Measurements from ENCODE around the gene EGFL7. TPM values are rescaled to one million over a fixed set of nuclear protein-coding genes. Genes with fewer than 3 reads are reported as not detected.

EGFL7 gene
- polyA plus RNA-seq, 1 donor from 2014 or later: not detected

GRCh38 chr9:136668983-136669790 is 6.5 kb downstream of the EGFL7 start:
- Mint-ChIP-seq H3K9me3 (no peaks in the 10 kb centered on the region), H3K27me3 (peaks cover 15% of the 10 kb centered on the region), H3K27ac (no peak overlapping the region), H3K4me1 (peaks cover 0 to 2% (median 2%) of the 10 kb centered on the region in 3 donors), H3K4me3 (peak overlapping the region in 1 of 4 donors; percentile 27), H3K36me3 (no peaks in the 10 kb centered on the region)

GRCh38 chr9:136669791-136670464 is 7.2 kb downstream of the EGFL7 start:
- no peaks in the 10 kb centered on the region for H3K36me3 Mint-ChIP-seq
- no peak overlapping the region for H3K4me3 Mint-ChIP-seq
- peaks cover 0 to 2% (median 2%) of the 10 kb centered on the region in 3 donors for H3K4me1 Mint-ChIP-seq
- H3K27me3 Mint-ChIP-seq: peaks cover 10% of the 10 kb centered on the region
- no peaks in the 10 kb centered on the region for H3K9me3 Mint-ChIP-seq
- no peak overlapping the region for H3K27ac Mint-ChIP-seq

DNA sequence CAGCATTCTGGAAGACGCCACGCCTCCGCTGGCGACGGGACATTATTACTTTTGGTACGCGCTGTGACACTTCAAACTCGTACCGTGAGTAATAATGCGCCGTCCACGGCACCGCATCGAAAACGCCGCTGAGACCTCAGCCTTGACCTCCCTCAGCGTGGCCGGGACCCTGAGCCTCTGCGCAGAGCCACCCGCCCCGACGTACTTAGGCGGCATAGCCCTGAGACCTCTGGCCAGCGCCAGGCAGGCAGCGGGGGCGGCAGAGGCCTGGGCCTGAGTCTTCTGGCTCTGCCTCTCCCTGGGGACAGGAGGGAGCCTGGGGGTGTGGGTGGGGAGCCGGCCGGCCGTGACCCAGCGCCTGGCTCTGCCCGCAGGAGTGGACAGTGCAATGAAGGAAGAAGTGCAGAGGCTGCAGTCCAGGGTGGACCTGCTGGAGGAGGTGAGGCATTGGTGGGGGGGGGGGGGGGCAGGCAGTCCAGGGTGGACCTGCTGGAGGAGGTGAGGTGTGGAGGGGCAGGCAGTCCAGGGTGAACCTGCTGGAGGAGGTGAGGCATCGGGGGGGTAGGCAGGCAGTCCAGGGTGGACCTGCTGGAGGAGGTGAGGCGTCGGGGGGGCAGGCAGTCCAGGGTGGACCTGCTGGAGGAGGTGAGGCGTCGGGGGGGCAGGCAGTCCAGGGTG is 8.0 kb downstream of the EGFL7 start:
- Mint-ChIP-seq H3K36me3 (no peaks in the 10 kb centered on the region), H3K4me1 (peaks cover 0 to 2% (median 2%) of the 10 kb centered on the region in 3 donors), H3K27me3 (peaks cover 9% of the 10 kb centered on the region), H3K4me3 (no peak overlapping the region), H3K9me3 (no peaks in the 10 kb centered on the region), H3K27ac (no peak overlapping the region)

GRCh38 chr9:136671254-136671614 is 8.5 kb downstream of the EGFL7 start:
- Mint-ChIP-seq H3K4me1 (peaks cover 0 to 2% (median 2%) of the 10 kb centered on the region in 3 donors), H3K4me3 (no peak overlapping the region), H3K36me3 (no peaks in the 10 kb centered on the region), H3K27ac (no peak overlapping the region), H3K9me3 (no peaks in the 10 kb centered on the region), H3K27me3 (peaks cover 9% of the 10 kb centered on the region)

DNA sequence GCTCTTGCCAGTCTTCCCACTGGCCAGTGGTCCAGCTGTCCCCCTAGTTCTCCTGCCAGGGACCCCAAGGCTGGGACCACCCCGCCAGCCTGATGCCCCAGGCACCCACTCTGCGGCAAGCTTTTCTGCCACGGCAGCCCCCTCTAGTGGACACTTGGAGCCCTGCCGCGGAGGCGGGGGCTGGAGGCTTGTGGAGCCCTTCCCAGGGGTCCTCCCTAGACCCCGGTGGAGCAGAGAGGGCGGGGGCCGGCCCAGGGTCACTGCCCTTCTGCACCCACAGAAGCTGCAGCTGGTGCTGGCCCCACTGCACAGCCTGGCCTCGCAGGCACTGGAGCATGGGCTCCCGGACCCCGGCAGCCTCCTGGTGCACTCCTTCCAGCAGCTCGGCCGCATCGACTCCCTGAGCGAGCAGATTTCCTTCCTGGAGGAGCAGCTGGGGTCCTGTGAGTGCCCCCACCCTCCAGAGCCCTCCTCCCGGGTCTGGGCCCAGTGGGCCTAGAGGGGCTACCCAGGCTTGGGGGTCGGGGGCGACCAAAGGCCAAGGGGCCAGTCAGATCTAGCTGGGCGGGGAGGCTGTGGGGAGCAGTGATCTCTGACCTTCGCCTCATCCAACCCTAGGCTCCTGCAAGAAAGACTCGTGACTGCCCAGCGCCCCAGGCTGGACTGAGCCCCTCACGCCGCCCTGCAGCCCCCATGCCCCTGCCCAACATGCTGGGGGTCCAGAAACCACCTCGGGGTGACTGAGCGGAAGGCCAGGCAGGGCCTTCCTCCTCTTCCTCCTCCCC is 9.1 kb downstream of the EGFL7 start:
- Mint-ChIP-seq H3K4me3 (no peak overlapping the region), H3K27ac (no peak overlapping the region), H3K4me1 (peaks cover 0 to 2% (median 2%) of the 10 kb centered on the region in 3 donors), H3K27me3 (peaks cover 7% of the 10 kb centered on the region), H3K9me3 (no peaks in the 10 kb centered on the region), H3K36me3 (no peaks in the 10 kb centered on the region)

DNA sequence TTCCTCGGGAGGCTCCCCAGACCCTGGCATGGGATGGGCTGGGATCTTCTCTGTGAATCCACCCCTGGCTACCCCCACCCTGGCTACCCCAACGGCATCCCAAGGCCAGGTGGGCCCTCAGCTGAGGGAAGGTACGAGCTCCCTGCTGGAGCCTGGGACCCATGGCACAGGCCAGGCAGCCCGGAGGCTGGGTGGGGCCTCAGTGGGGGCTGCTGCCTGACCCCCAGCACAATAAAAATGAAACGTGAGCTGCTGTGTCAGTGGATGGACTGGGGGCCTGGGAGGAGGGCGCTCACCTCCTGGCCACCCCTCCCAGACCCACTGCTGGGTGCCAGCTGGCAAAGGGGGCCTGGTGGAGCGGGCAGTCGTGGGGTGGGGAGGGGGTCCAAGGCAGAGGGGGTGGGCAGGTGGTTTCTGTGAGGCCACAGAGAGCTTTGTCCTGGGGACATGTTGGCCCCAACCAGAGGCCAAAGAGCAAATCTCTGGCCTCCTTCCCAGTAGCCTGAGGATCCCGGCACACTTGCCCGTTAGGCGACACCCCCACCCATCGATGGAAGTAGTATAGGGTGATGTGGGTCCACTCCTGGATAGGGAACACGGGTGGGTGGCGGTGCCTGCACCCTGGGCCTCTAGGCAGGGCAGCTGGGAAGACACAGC is 9.8 kb downstream of the EGFL7 start:
- peaks cover 0 to 2% (median 2%) of the 10 kb centered on the region in 3 donors for H3K4me1 Mint-ChIP-seq
- no peaks in the 10 kb centered on the region for H3K36me3 Mint-ChIP-seq
- no peak overlapping the region for H3K27ac Mint-ChIP-seq
- no peaks in the 10 kb centered on the region for H3K9me3 Mint-ChIP-seq
- no peak overlapping the region for H3K4me3 Mint-ChIP-seq
- peaks cover 7% of the 10 kb centered on the region for H3K27me3 Mint-ChIP-seq

DNA sequence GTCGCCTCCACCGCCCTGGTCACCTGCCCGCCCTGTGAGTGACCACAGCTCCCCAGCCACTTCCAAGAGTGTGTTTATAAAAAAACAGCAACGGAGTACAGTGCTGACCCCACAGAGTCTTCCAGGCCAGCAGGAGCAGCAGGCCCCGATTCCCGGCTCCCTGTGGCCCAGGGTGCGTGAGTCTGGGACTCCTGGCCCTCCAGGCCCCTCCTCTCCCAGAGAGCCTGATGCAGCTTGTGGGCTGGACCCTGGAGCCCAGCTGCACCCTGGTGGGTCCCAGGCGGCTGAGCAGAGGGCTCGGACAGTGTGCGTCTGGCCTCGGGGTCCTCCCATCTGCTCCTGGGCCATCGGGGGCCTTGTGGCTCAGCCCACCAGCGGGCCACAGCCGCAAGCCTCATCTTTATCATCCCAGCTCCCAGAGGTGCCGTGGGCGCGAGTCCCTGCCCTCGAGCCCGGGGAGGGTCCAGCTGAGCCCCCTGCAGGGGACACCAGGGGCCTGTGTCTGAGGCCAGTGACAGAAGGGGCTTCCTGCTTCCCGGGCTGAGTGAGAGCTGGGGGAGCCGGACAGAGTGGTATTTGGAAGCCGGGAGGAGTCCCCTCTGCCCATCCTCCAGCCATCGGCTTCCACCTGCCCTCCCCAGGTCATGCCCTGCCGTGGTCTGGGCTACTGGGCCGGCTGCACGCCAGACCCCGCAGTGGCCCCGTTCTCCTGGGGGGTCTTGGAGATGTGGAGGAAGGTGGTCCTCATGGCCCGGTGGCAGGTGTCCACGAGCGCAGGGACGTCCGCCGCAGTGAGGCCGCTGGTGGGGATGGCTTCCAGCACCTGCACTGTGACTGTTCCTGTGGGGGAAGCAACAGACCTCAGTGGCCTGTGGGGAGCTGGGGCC is 10.6 kb downstream of the EGFL7 start:
- no peak overlapping the region for H3K4me3 Mint-ChIP-seq
- H3K9me3 Mint-ChIP-seq: no peaks in the 10 kb centered on the region
- H3K36me3 Mint-ChIP-seq: no peaks in the 10 kb centered on the region
- peaks cover 0 to 2% (median 2%) of the 10 kb centered on the region in 3 donors for H3K4me1 Mint-ChIP-seq
- H3K27me3 Mint-ChIP-seq: peaks cover 5% of the 10 kb centered on the region
- H3K27ac Mint-ChIP-seq: no peak overlapping the region

GRCh38 chr9:136673975-136674785 is 11.5 kb downstream of the EGFL7 start:
- peaks cover 0 to 5% (median 0%) of the 10 kb centered on the region in 3 donors for H3K4me1 Mint-ChIP-seq
- H3K27me3 Mint-ChIP-seq: no peaks in the 10 kb centered on the region
- no peaks in the 10 kb centered on the region for H3K36me3 Mint-ChIP-seq
- no peaks in the 10 kb centered on the region for H3K9me3 Mint-ChIP-seq
- H3K27ac Mint-ChIP-seq: no peak overlapping the region
- H3K4me3 Mint-ChIP-seq: no peak overlapping the region

GRCh38 chr9:136674786-136675349 is 12.2 kb downstream of the EGFL7 start:
- H3K36me3 Mint-ChIP-seq: no peaks in the 10 kb centered on the region
- H3K27ac Mint-ChIP-seq: no peak overlapping the region
- H3K4me1 Mint-ChIP-seq: peaks cover 0 to 5% (median 0%) of the 10 kb centered on the region in 3 donors
- H3K4me3 Mint-ChIP-seq: no peak overlapping the region
- no peaks in the 10 kb centered on the region for H3K27me3 Mint-ChIP-seq
- H3K9me3 Mint-ChIP-seq: no peaks in the 10 kb centered on the region

GRCh38 chr9:136675477-136676296 is 13.0 kb downstream of the EGFL7 start:
- Mint-ChIP-seq H3K4me3 (no peak overlapping the region), H3K9me3 (no peaks in the 10 kb centered on the region), H3K27ac (no peak overlapping the region), H3K27me3 (no peaks in the 10 kb centered on the region), H3K36me3 (no peaks in the 10 kb centered on the region), H3K4me1 (peaks cover 0 to 5% (median 0%) of the 10 kb centered on the region in 3 donors)

- peaks cover 0 to 5% (median 0%) of the 10 kb centered on the region in 3 donors for H3K4me1 Mint-ChIP-seq
- H3K27ac Mint-ChIP-seq: no peak overlapping the region
- no peak overlapping the region for H3K4me3 Mint-ChIP-seq
- H3K27me3 Mint-ChIP-seq: no peaks in the 10 kb centered on the region
- no peaks in the 10 kb centered on the region for H3K9me3 Mint-ChIP-seq
- no peaks in the 10 kb centered on the region for H3K36me3 Mint-ChIP-seq
Measured at GRCh38 chr9:136676297-136676794, 13.6 kb downstream of the EGFL7 start.

Measured in IgD-negative memory B cell (primary cell).